Fibroblast of peridontal ligament (primary cell): ENCODE results near the gene KIF16B.

Source experiments
- DNase-seq: peaks from one replicate; pipeline ENCODE4 v3.0.0-alpha.2; 2010; ENCODE audit errors: extremely low read depth

Gene KIF16B

GRCh38 chr20:16362642-16363041, 210.6 kb downstream of the KIF16B start:
- DNase-seq = no peak

GRCh38 chr20:16360668-16361067, 212.6 kb downstream of the KIF16B start:
- no peak for DNase-seq

DNA sequence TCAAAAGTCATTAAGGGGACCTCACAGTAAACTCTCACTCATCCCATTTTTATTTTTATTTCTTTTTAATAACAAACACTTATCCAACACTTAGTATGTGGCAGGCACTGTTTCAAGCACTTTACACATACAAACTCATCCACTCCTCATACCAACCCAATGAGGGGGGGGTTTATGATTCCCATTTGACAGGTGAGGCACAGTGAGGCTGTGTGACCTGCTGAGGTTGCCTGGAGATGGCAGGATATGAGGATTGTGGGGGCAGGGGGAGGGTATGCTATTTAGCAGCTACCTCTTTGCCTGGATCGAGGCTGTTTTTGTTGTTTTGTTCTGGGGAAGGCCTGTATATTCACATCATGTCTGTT, 219.8 kb downstream of the KIF16B start:
- no peak for DNase-seq

- no peak for DNase-seq
Observed at GRCh38 chr20:16352751-16353416, 220.4 kb downstream of the KIF16B start.

- DNase-seq = no peak
Observed at GRCh38 chr20:16352321-16352720, 220.9 kb downstream of the KIF16B start.

- DNase-seq = no peak
Observed at GRCh38 chr20:16351415-16351814, 221.8 kb downstream of the KIF16B start.

- DNase-seq = no peak
Observed at GRCh38 chr20:16350465-16350864, 222.8 kb downstream of the KIF16B start.

DNA sequence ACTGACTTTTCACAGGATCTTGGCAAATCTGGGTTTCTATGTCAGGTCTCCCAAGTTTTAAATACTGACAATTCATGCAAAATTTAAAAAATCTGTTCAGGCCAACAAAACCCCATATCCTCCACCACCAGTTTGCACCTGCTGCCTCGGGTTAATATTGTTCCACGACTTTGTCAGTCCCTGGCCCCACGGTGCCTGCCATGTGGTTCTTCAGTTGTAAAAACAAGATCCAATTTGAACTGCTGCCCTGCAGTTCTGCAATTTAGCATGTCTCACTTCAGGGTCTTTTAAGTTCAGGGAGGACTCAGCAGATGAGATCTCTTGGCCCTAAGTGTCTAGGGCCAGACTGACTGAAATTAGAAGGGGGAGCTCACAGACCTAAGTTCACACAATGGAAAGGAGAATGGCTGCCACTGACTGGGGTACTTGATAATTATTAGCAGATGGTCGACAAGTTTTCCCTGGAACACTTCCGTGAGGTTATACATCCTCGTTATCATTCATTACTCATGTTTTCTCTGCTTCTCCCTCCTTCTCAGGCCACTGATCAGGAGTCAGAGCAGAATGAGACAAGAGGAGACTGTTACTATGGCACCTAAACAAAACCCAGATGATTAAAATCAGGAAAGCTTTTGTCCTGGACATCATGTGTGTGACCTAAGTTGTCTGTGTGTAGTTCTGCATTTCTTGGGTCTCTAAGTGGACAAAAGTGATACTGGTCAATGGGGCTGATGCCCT, 223.6 kb downstream of the KIF16B start:
- peak; percentile 30 for DNase-seq

GRCh38 chr20:16346956-16347355, 226.3 kb downstream of the KIF16B start:
- DNase-seq = no peak

GRCh38 chr20:16337707-16338106, 235.5 kb downstream of the KIF16B start:
- DNase-seq = no peak

- DNase-seq = no peak
Observed at GRCh38 chr20:16327606-16328005, 245.6 kb downstream of the KIF16B start.

- DNase-seq = peak; percentile 23
Observed at GRCh38 chr20:16321291-16321690, 252.0 kb downstream of the KIF16B start.

DNA sequence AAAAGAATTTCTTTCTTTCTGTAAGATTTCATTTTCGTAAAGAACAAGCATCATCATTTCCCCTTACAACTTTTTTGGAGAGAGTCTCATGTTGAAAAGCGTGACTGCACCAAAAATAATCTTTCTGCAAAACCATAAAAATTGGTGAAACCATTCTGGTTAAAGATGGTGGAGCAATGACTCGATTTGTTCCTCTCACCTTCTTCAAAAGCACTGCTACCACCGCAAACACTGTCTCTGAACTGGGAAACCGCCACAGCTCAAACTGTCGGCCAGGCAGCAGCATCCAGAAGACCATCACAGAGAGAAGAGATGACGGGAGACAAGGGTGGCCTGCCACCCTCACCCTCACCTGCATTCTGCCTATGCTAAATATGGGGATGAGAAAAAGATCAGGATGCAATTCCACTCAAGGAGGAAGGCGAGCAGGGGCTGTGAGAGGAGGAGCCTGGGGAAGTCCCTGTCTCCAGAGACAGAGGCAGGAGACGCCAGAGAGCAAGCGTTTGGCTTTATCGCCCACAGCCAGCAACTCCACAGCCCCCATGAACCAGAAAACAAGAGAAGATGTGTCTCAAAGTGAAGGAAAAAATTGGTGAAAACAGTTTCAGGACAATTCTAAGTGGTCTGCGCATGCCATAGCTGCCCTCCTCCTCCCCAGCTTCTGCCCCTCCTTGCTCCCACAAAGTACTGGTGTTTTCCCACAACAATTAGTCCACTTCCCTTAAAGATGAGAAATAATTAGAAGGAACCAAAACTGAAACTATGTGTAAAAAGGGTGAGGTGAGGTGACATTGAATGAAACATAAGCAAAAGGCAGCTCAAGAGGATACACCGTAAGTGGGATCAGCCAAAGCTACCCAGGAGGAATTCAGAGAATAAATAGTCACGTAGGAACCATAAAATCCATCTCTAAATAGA, 255.5 kb downstream of the KIF16B start:
- DNase-seq = no peak

GRCh38 chr20:16316513-16316912, 256.7 kb downstream of the KIF16B start:
- DNase-seq = no peak

GRCh38 chr20:16314748-16315159, 258.5 kb downstream of the KIF16B start:
- DNase-seq = no peak

DNA sequence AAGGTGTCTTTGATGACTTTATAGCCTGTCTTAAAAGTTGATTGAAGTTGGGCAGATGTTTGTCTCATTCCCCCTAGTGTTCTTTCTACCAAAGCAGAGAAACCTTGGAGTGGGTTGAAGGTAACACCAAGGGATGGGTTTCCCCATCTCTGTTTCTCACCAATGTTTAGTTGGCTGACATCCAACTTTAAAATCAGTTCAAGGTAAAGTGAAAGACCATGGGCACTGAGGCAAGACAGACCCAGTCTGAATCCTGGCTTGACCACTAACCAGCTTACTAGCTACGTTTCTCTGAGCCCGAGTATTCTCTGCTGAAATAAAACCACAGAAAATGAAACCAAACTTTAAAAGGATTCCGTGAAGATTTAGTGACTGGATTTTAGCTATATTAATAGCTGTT, 258.9 kb downstream of the KIF16B start:
- DNase-seq = no peak

DNA sequence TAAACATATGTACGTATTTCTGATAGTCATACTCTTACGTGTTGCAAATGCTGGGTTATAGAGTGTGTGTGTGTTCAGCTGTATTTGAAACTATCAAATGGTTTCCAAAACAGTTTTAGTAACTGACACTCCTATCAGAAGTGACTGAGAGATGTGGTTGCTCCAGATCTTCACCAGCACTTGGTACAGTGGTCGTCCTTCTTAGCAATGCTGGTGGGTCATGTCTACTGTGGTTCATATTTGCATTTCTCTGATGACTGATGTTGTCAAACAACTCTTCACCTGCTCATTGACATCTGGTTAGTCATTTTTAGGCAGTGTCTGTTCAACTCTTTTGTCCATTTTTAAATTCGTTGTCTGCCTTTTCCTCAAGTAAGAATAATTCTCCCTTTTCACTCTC, 259.3 kb downstream of the KIF16B start:
- DNase-seq = no peak

- no peak for DNase-seq
Observed at GRCh38 chr20:16312998-16313397, 260.2 kb downstream of the KIF16B start.

DNA sequence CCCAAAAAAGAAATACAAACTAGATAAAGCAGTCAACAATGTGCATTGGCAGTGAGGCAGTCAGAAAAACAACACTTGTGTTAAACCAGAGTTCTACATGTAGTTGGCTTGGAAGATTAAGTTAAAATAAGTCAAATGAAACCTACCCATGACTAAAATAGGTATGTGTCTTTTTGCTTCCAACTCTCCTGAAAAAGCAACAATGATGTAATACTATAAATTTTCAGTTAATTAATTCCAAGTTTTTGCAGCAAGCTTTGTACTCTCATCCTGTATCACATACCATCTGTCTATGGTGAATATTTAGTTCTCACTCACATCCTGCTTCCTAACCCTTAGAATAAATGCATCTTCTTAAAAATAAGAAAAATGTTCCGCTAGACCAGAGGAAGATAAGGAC, 261.5 kb downstream of the KIF16B start:
- no peak for DNase-seq

DNA sequence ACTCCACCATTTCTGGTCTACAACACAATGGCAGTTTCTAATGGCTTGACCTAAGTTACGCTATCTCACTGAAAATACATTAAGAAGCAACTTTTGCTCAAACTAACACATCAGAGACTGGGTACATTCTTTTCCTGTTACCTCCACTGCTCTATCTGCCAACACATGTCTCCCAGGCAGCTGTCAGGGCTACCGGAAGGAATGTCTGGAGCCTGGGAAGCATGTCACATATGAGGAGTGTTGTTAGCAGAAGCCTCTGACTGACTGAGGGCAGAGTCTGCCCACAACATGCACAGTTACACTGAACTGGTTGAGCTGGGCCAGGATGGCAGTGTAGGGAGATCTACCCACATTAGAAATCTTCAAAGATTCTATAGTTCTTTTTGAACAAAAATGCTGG, 264.5 kb downstream of the KIF16B start:
- DNase-seq = no peak

DNA sequence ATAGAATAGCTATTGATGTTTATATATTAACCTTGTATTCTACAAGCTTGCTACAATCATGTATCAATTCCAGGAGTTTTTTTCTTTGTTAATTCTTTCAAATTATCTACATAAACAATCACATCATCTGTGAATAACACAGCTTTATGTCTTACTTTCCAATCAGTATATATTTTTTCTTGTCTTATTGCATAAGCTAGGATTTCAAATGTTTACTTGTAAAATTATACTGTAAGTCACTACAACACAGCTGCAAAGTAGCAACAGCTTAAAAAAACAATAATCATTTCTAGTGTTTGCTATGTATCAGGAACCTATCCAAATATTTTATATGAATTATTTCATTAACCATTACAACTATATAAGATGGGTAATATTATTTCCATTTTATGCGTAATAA, 270.4 kb downstream of the KIF16B start:
- no peak for DNase-seq

GRCh38 chr20:16301986-16302385, 271.3 kb downstream of the KIF16B start:
- no peak for DNase-seq

DNA sequence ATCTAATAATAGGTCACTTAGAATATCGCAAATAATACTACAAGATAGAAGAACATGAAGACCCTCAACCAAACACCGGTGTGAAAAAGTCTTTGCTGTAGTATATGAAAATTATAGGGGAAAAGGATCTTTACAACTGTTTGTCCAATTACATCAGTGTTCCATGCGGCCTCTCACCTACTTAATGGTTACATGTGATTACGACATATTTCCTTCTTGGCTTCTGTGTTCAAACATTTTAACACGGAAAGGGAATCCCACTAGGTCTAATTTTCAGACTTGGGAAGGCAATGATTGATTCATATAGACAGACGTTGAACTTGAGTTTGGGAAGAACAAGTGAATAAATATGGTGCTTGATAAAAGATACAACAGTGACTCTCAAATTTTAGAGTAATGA, 273.4 kb downstream of the KIF16B start:
- no peak for DNase-seq
